ENCODE measurements around the gene PIAS3. TPM values are rescaled to one million over a fixed set of nuclear protein-coding genes. Genes with fewer than 3 reads are reported as not detected.

PIAS3 gene
- total RNA-seq, 1 donor from 2014 or later: 38.8 TPM

DNA sequence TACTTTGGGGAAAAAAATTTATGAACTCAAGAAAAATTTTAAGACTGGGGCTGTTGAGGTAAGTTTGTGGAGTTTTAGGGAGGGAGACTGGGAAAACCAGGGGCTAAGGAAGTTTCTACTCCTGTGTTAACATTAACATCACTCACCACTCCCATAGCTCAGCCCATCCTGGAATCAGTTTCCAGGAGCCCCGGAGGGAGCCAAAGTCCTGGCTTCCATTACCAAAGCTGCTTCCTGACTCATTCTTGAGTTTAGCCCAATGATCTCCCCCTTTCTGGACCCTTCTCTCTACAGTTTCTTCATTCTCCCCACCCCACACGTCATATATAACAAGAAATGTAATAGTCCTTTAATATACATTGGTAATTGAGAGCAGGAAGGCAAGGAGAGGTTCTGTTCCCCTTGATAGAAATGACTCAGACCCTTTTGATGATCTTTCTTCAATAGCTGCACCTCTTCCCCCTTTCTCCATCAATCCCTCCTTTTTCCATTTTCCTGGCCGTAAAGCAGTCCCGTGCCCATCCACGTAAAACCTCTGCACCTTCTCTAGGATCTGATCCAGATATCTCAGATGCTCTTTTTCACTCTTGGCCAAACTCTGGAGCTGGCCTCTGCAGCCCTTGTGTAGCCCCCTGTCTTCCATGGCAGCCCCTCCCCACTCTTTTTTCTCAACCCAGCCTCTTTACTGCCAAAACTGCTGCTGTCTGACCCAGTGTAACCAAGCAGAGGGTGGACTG, 4.6 kb upstream of the PIAS3 start:
- no peaks in the 10 kb centered on the region for H3K36me3 Mint-ChIP-seq (ENCODE audit: low read depth, unreplicated experiment)

DNA sequence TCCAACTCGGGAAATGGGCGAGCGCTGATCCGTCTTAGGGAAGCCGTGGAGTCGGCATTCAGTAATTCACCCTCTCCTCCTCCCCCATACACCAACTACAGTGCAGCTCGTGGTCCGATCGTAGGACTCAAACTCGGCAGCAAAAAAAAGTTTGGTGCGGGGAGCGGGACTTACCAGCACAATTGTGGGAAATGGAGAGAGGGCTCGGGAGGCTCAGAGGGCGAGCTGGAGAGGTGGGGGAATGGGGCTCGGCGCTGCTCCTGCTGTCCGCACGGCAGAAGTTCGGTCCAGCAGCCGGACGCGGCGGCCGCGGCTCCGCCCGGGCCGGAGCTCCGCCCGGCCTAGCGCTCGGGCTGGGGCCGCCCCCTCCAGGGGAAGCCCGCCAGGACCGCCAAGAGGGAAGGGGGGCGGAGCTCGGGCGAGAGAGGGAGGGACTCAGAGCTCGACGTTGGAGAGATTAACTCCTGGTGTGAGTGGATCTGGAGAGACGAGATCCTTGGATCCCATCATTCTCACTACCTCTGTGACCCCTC, 676 bp upstream of the PIAS3 start:
- Mint-ChIP-seq H3K4me3 (ENCODE audit: unreplicated experiment) (peak overlapping the region; percentile 98), H3K36me3 (ENCODE audit: low read depth, unreplicated experiment) (peaks cover 18% of the 10 kb centered on the region), H3K9me3 (ENCODE audit: unreplicated experiment) (no peaks in the 10 kb centered on the region), H3K4me1 (ENCODE audit: unreplicated experiment) (peaks cover 5% of the 10 kb centered on the region), H3K27me3 (ENCODE audit: unreplicated experiment) (peaks cover 8% of the 10 kb centered on the region), H3K27ac (ENCODE audit: unreplicated experiment) (peak overlapping the region; percentile 52)
- TF ChIP-seq, protein P1, sequence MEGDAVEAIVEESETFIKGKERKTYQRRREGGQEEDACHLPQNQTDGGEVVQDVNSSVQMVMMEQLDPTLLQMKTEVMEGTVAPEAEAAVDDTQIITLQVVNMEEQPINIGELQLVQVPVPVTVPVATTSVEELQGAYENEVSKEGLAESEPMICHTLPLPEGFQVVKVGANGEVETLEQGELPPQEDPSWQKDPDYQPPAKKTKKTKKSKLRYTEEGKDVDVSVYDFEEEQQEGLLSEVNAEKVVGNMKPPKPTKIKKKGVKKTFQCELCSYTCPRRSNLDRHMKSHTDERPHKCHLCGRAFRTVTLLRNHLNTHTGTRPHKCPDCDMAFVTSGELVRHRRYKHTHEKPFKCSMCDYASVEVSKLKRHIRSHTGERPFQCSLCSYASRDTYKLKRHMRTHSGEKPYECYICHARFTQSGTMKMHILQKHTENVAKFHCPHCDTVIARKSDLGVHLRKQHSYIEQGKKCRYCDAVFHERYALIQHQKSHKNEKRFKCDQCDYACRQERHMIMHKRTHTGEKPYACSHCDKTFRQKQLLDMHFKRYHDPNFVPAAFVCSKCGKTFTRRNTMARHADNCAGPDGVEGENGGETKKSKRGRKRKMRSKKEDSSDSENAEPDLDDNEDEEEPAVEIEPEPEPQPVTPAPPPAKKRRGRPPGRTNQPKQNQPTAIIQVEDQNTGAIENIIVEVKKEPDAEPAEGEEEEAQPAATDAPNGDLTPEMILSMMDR (IDR thresholded peaks at IDR 0.05; ENCODE audit: unreplicated experiment): no peak
- DNase-seq (ENCODE audit: low spot score): peak; percentile 88

More for the DNA sequence above, 4.6 kb upstream of the PIAS3 start:
- H3K27me3 Mint-ChIP-seq (ENCODE audit: unreplicated experiment): peaks cover 5% of the 10 kb centered on the region
- no peak for DNase-seq (ENCODE audit: low spot score)
- peaks cover under 1% of the 10 kb centered on the region for H3K4me1 Mint-ChIP-seq (ENCODE audit: unreplicated experiment)
- H3K9me3 Mint-ChIP-seq (ENCODE audit: unreplicated experiment): no peaks in the 10 kb centered on the region
- TF ChIP-seq, protein P1 (IDR thresholded peaks at IDR 0.05; ENCODE audit: unreplicated experiment): no peak
- H3K27ac Mint-ChIP-seq (ENCODE audit: unreplicated experiment): no peak overlapping the region
- no peak overlapping the region for H3K4me3 Mint-ChIP-seq (ENCODE audit: unreplicated experiment)

DNA sequence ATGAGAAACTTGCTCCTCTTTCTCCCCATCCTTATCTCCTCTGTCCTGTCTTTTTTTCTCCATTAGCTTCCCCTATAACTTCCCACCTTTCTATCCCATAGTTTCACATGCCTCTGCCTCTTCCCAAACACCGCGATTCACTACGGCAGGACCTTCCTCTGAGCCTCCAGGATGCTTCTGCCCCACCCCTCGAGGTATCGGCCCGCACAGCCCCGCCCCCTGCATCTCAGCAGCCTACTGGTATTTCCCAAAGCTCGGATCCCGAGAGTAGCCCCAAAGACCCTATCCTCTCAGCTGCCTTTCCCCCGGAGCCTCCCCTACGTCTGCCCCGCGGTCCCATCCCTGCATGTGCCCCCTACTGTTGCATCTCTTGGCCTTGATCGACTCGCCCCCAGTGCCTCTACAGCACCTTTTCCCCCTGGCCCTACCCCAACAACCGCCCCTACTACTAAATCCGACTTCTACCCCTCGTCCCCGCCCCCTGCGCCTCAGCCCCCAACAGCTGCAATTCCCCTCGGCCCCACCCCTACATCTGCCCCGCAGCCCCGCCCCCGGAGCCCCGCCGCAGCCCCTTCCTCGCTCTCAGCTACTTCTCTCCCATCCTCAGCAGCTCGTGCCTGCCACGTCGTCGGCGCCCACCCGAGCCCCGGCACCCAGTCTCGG, 512 bp downstream of the PIAS3 start:
- peak; percentile 42 for DNase-seq (ENCODE audit: low spot score)
- Mint-ChIP-seq H3K27ac (ENCODE audit: unreplicated experiment) (no peak overlapping the region), H3K36me3 (ENCODE audit: low read depth, unreplicated experiment) (peaks cover 27% of the 10 kb centered on the region), H3K9me3 (ENCODE audit: unreplicated experiment) (no peaks in the 10 kb centered on the region), H3K4me3 (ENCODE audit: unreplicated experiment) (peak overlapping the region; percentile 95), H3K27me3 (ENCODE audit: unreplicated experiment) (peaks cover 8% of the 10 kb centered on the region), H3K4me1 (ENCODE audit: unreplicated experiment) (peaks cover 5% of the 10 kb centered on the region)
- TF ChIP-seq, protein P1 (IDR thresholded peaks at IDR 0.05; ENCODE audit: unreplicated experiment): no peak

DNA sequence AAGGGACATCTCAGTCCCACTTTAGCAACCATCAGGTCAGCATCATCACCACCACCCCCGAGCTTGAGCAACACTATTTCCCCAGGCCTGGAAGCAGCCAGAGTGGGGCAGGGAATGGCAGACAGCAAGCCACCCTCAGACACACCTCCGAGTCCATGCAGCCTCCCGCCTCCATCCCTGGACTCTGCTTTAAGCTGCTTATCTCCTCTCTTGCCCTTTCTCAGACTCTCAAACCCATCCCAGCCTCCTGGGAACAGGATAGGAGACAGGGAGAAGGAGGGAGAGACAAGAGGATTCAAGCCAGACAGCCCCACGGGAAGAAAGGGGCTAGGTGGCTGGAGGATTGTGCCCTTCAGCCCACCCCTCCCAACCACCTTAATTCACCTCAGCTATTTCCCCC, 1.7 kb downstream of the PIAS3 start:
- peak overlapping the region; percentile 37 for H3K4me3 Mint-ChIP-seq (ENCODE audit: unreplicated experiment)
- H3K9me3 Mint-ChIP-seq (ENCODE audit: unreplicated experiment): no peaks in the 10 kb centered on the region
- no peak for DNase-seq (ENCODE audit: low spot score)
- H3K36me3 Mint-ChIP-seq (ENCODE audit: low read depth, unreplicated experiment): peaks cover 35% of the 10 kb centered on the region
- H3K4me1 Mint-ChIP-seq (ENCODE audit: unreplicated experiment): peaks cover 5% of the 10 kb centered on the region
- no peak overlapping the region for H3K27ac Mint-ChIP-seq (ENCODE audit: unreplicated experiment)
- TF ChIP-seq, protein P1 (IDR thresholded peaks at IDR 0.05; ENCODE audit: unreplicated experiment): no peak
- peaks cover 8% of the 10 kb centered on the region for H3K27me3 Mint-ChIP-seq (ENCODE audit: unreplicated experiment)
